Measurements from ENCODE around the gene KIR2DL1. TPM values are rescaled to one million over a fixed set of nuclear protein-coding genes. Genes with fewer than 3 reads are reported as not detected.
"Not testable (repeated sequence)": the region's sequence is repeated elsewhere in the genome, so short reads cannot be mapped to it uniquely, and the experiment has no call there.

KIR2DL1 gene
- not detected in 2 replicates for total RNA-seq

DNA sequence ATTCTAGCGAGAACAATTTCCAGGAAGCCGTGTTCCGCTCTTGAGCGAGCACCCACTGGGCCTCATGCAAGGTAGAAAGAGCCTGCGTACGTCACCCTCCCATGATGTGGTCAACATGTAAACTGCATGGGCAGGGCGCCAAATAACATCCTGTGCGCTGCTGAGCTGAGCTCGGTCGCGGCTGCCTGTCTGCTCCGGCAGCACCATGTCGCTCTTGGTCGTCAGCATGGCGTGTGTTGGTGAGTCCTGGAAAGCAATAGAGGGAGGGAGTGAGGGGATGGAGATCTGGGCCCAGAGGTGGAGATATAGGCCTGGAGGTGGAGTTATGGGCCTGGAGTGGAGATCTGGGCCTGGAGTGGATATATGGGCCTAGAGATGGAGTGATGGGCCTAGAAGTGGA lies at the start of gene KIR2DL1:
KIR2DL1 (plus strand) TSS at position 148 of the 400 bp plus-strand sequence; CDS start at position 206, 58 bp downstream.
- H2AFZ ChIP-seq (ENCODE audit: low read length); H3K36me3 ChIP-seq (ENCODE audit: insufficient read depth, low read length); H3K4me1 ChIP-seq (ENCODE audit: insufficient read depth, low read length); H3K9me3 ChIP-seq (ENCODE audit: low read depth, low read length); H3K27ac ChIP-seq (ENCODE audit: low read depth, low read length); H3K79me2 ChIP-seq (ENCODE audit: insufficient read depth, low read length); H3K4me2 ChIP-seq (ENCODE audit: insufficient read depth, low read length); H4K20me1 ChIP-seq (ENCODE audit: insufficient read depth, low read length); H3K27me3 ChIP-seq (ENCODE audit: insufficient read depth, low read length); H3K4me3 ChIP-seq (ENCODE audit: insufficient read depth, low read length); DNase-seq (ENCODE audit: insufficient read length, low spot score, missing footprints): not testable (repeated sequence)

DNA sequence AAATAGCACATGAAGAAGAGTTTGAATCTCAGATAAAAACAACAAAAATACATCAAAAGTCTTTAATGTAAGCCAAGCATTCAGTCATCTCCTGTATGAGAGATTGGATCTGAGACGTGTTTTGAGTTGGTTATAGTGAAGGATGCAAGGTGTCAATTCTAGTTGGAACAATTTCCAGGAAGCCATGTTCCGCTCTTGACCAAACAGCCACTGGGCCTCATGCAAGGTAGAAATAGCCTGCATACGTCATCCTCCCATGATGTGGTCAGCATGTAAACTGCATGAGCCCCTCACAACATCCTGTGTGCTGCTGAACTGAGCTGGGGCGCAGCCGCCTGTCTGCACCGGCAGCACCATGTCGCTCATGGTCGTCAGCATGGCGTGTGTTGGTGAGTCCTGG lies 45.5 kb upstream of the KIR2DL1 start, which contains the start of gene KIR3DL3:
KIR3DL3 (plus strand) TSS at position 301 of the 400 bp plus-strand sequence; CDS start at position 356, 55 bp downstream.
- no peaks in the 10 kb centered on the region for H3K4me1 ChIP-seq (ENCODE audit: insufficient read depth, low read length)
- no peak within 1 kb of the TSS for H3K4me2 ChIP-seq (ENCODE audit: insufficient read depth, low read length)
- H2AFZ ChIP-seq (ENCODE audit: low read length) = no peak within 1 kb of the TSS
- H3K4me3 ChIP-seq (ENCODE audit: insufficient read depth, low read length) = no peak within 1 kb of the TSS
- no peaks in the 10 kb centered on the region for H4K20me1 ChIP-seq (ENCODE audit: insufficient read depth, low read length)
- H3K79me2 ChIP-seq (ENCODE audit: insufficient read depth, low read length) = no peaks in the 10 kb centered on the region
- TF ChIP-seq, protein P1, sequence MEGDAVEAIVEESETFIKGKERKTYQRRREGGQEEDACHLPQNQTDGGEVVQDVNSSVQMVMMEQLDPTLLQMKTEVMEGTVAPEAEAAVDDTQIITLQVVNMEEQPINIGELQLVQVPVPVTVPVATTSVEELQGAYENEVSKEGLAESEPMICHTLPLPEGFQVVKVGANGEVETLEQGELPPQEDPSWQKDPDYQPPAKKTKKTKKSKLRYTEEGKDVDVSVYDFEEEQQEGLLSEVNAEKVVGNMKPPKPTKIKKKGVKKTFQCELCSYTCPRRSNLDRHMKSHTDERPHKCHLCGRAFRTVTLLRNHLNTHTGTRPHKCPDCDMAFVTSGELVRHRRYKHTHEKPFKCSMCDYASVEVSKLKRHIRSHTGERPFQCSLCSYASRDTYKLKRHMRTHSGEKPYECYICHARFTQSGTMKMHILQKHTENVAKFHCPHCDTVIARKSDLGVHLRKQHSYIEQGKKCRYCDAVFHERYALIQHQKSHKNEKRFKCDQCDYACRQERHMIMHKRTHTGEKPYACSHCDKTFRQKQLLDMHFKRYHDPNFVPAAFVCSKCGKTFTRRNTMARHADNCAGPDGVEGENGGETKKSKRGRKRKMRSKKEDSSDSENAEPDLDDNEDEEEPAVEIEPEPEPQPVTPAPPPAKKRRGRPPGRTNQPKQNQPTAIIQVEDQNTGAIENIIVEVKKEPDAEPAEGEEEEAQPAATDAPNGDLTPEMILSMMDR (IDR thresholded peaks at IDR 0.05; ENCODE audit: extremely low read depth, low read depth, low read length) = no peak
- H3K9me3 ChIP-seq (ENCODE audit: low read depth, low read length) = peaks cover 4% of the 10 kb centered on the region
- H3K27ac ChIP-seq (ENCODE audit: low read depth, low read length) = no peak within 1 kb of the TSS
- DNase-seq (ENCODE audit: insufficient read length, low spot score, missing footprints) = no peak
- H3K27me3 ChIP-seq (ENCODE audit: insufficient read depth, low read length) = no peaks in the 10 kb centered on the region
- no peaks in the 10 kb centered on the region for H3K36me3 ChIP-seq (ENCODE audit: insufficient read depth, low read length)

DNA sequence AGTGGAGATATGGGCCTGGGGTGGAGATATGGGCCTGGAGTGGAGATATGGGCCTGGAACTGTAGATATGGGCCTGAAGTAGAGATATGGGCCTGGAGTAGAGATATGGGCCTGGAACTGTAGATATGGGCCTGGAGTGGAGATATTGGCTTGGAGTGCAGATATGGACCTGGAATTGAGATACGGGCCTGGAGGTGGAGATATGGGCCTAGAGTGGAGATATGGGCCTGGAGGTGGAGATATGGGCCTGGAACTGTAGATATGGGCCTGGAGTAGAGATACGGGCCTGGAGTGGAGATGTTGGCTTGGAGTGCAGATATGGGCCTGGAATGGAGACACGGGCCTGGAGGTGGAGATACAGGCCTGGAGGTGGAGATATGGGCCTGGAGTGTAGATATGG lies 44.9 kb upstream of the KIR2DL1 start:
- DNase-seq (ENCODE audit: insufficient read length, low spot score, missing footprints) = no peak
- no peaks in the 10 kb centered on the region for H3K4me1 ChIP-seq (ENCODE audit: insufficient read depth, low read length)
- H3K4me2 ChIP-seq (ENCODE audit: insufficient read depth, low read length) = no peak overlapping the region
- no peak overlapping the region for H3K27ac ChIP-seq (ENCODE audit: low read depth, low read length)
- H3K36me3 ChIP-seq (ENCODE audit: insufficient read depth, low read length) = no peaks in the 10 kb centered on the region
- no peaks in the 10 kb centered on the region for H4K20me1 ChIP-seq (ENCODE audit: insufficient read depth, low read length)
- H3K27me3 ChIP-seq (ENCODE audit: insufficient read depth, low read length) = no peaks in the 10 kb centered on the region
- peaks cover 4% of the 10 kb centered on the region for H3K9me3 ChIP-seq (ENCODE audit: low read depth, low read length)
- H2AFZ ChIP-seq (ENCODE audit: low read length) = no peak overlapping the region
- TF ChIP-seq, protein P1 (IDR thresholded peaks at IDR 0.05; ENCODE audit: extremely low read depth, low read depth, low read length) = no peak
- H3K4me3 ChIP-seq (ENCODE audit: insufficient read depth, low read length) = no peak overlapping the region
- no peaks in the 10 kb centered on the region for H3K79me2 ChIP-seq (ENCODE audit: insufficient read depth, low read length)

DNA sequence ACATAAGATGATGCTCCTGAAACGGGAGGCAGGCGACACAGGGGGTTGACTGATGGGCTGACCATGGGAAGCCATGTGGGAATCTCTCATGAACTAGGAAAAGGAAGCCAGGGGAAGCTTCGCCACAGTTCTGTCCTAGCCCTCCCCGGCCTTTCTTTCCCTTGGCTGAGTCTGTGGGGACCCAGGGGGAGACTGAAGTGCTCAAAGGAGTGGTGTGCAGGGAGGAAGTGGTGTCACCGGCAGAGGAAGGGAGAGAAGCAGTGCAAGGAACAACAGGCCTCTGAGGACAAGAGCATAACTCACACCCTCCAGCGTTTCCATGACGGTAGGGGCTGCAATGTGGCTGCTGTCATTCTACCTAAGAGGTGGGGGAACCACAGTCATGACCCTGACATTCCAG lies 44.3 kb upstream of the KIR2DL1 start:
- no peak for DNase-seq (ENCODE audit: insufficient read length, low spot score, missing footprints)
- Histone ChIP-seq H3K4me2 (ENCODE audit: insufficient read depth, low read length) (no peak overlapping the region), H4K20me1 (ENCODE audit: insufficient read depth, low read length) (no peaks in the 10 kb centered on the region), H3K27ac (ENCODE audit: low read depth, low read length) (no peak overlapping the region), H3K79me2 (ENCODE audit: insufficient read depth, low read length) (no peaks in the 10 kb centered on the region), H3K27me3 (ENCODE audit: insufficient read depth, low read length) (no peaks in the 10 kb centered on the region), H3K36me3 (ENCODE audit: insufficient read depth, low read length) (no peaks in the 10 kb centered on the region), H3K4me3 (ENCODE audit: insufficient read depth, low read length) (no peak overlapping the region), H3K9me3 (ENCODE audit: low read depth, low read length) (peaks cover 4% of the 10 kb centered on the region), H3K4me1 (ENCODE audit: insufficient read depth, low read length) (no peaks in the 10 kb centered on the region), H2AFZ (ENCODE audit: low read length) (no peak overlapping the region)
- TF ChIP-seq, protein P1 (IDR thresholded peaks at IDR 0.05; ENCODE audit: extremely low read depth, low read depth, low read length) = no peak
